HG02884 (cell line): ENCODE results near the gene COG2.
"Not testable (repeated sequence)": the region's sequence is repeated elsewhere in the genome, so short reads cannot be mapped to it uniquely, and the experiment has no call there.

Source experiments
- ATAC-seq: cut with Tn5 transposase; IDR thresholded peaks from one replicate; pipeline ENCODE4 v1.9.1; 2021; ENCODE audit warnings: mild to moderate bottlenecking, moderate library complexity; ENCODE audit not compliant: unreplicated experiment

Gene COG2

GRCh38 chr1:230669543-230669942 is 27.3 kb downstream of the COG2 start:
- no peak for ATAC-seq

DNA sequence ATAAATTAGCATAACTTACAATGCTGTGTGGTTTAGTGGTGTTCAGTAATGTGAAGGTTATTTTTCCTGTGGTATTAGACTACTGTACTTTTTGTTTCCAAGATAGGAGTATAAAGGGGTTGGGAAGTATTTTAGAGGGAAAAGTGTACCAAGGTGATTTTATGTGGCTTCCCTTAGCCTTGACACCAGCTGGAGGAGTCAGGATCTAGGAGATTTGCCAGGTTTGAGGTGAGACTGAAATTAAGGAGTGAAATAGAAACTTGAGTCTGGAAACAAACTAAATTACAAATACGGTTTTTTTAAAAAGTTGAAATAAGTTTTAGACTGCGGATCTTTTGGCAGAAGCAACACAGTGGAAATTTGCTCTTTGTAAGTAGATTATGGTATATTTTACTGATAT is 32.3 kb downstream of the COG2 start:
- no peak for ATAC-seq

DNA sequence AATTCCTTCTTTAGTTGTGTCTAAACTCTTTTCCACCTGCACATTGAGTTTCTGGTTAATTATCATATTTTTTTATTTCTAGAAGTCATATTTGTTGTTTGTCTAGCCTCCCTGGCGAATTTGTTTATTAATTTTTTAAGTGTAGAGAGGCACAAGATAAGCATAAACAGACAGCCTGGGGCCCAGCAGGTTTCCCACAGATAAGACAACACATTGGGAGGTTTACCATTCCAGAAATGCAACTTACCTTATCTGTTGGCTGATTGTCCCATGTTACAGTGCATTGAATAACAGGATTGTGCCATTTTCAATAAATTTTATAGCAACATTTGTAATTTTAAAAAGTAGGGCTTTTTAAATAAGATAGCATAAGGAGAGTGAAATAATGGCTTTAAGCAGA is 34.9 kb downstream of the COG2 start:
- no peak for ATAC-seq

DNA sequence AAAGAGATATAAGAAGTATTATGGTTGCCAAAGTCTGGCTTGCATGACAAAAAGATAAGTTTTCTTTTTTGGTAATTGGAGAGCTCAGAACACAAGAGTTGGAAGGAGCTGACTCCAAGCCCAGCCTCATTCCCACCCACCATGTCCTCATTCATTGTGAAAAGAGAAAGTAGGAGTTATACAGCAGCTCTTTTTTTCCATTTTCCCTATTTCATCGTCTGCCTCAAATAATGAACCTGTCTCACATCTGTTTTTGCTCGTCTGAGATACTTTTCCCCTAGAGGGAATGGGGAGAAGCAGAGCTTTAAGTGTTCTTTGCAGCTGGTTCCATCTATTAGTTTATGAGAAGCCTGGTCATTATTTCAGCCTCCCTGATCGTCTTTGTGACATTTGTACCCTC is 36.9 kb downstream of the COG2 start:
- no peak for ATAC-seq

- no peak for ATAC-seq
Measured at GRCh38 chr1:230679825-230680224, 37.5 kb downstream of the COG2 start.

DNA sequence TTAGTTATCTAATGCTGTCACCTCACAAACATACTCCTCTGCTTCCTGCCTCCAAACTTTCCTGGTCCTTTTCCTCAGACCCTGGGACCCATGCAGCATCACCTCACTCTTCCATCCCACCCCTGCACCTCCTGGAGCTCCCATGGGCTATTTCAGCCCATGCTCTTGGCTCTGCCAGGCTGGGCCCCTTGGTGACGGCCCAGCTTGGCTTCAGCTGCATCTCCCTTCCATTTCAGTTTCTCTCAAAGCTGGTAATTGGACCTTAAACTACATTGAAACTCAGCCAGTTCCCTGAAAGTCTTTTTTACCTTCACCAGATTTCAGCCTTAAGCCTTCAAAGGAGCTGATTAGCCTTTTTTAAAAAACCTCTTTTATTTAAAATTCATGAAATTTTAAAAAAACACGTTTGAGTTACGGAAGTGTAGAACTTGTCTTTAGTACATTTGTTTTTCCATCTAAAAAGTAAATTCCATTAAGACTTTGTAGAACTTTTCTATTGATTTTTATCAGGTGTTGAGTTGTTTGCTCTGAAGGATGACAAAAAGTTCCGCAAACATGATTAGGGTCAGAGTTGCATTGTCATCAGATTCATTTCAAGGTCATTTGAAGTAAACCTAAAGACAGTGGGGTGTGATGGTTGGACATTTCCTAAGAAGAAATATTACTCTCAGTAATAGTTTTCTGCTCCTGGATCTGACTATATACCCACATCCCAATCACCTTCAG is 38.2 kb downstream of the COG2 start:
- ATAC-seq = no peak

DNA sequence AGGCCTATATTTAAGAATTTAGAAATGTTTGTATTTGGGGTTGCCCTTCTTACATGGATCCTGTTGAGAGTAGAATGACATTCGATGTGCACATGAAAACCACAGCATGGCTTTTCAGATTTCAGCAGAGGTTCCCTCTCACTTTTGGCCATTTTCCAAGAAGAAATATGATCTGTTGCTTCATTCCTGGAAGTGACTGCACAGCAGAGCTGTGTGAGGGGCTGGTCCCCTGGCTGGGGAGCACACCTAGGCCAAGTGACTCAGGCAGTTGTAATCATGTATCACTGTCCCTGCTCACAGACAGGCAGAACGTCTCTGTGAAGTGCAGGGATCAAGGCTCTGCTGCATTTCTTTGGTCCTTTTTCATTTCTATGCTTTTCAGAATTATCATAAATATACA is 39.3 kb downstream of the COG2 start:
- no peak for ATAC-seq

- ATAC-seq = no peak
Measured at GRCh38 chr1:230682274-230682673, 40.0 kb downstream of the COG2 start.

GRCh38 chr1:230682882-230683610 is 40.8 kb downstream of the COG2 start:
- no peak for ATAC-seq

- no peak for ATAC-seq
Measured at GRCh38 chr1:230684146-230684545, 41.9 kb downstream of the COG2 start.

DNA sequence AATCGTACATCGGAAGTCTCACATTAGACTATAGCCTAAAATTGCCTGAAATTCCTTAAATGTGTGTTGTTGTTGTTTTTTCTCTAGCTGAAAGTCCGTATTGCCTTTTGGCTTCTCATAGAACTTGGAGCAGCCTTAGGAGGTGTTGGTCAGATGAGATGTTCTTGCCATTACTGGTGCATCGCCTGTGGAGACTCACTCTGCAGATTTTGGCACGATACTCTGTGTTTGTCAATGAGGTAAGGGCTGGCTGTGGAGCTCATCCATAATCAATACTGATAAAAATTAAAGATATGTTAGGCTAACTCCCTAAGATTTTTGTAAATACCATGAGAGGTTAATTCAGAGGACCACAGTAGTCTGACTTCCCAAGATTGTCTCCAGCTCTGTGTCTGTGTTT is 42.7 kb downstream of the COG2 start:
- ATAC-seq = no peak

DNA sequence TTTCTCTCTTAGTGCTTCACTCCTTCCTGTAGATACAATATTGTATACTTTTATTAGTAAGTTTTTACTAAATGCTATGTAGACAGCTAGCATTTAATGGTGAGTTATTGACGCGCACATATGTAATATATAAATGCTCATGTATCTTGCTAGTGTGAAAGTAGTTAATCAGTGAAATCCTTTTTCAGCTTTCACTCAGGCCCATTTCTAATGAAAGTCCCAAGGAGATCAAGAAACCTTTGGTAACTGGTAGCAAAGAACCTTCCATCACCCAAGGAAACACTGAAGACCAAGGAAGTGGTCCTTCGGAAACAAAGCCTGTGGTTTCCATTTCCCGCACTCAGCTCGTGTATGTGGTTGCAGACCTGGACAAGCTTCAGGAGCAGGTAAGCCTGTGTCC is 44.5 kb downstream of the COG2 start:
- no peak for ATAC-seq

DNA sequence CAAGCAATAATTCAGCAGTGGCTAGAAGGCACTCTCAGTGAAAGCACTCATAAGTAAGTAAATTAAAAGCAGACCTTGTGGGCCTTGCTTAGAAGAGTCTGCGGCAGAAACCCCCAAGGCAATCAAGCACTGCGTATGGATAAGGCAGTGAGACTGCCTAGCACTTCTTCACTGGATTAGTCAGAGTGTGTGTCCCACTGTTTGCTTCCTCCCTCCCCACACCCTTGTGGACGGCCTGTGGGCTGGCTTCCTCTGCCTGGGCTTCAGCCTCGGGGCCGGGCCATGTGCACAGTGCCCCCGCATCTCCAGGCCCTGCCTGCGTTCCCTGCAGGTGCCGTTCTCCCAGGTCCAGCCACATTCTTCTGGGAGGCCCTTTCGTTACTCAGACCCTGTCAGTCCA is 47.8 kb downstream of the COG2 start:
- ATAC-seq = no peak

DNA sequence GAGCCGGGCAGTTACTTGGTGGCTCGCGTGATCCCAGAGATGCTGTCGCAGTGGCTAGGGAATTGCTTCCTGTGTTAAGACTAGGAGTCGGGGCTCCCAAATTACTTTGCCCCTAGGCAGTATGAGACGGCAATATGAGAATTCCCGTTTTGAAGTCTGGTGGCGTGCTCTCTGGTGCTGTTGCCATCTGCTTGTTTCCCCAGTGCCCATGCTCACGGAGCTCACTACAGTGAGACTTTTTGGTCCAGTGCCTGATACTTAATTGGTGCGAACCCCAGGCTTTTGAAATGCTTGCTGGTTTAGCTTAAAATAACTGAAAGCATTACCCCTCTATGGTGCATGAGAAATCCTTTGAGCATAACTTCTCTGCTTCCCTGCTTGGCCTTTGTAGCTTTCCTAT is 49.3 kb downstream of the COG2 start:
- ATAC-seq = no peak

GRCh38 chr1:230693221-230693620 is 50.9 kb downstream of the COG2 start:
- ATAC-seq = no peak

DNA sequence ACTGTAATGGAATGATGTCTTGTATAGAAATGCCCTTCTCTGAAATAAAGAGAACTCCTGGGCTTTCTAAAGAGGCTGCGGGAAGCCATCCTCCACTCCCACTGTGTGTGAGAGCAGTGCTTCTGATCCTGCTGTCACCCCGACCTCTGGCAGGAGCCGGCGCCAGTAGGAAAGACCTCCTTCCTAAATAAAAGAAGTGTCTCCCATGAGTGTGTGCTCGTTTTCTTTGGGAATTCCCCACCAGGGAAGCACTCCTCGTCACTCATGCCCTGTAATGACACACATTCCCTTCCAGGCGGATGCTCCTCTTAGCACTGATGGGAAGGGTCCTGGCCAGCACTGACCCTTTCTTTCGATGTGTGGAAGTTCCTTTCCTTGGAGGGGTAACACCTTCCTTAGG is 51.5 kb downstream of the COG2 start:
- ATAC-seq = no peak

GRCh38 chr1:230694464-230694863 is 52.2 kb downstream of the COG2 start:
- ATAC-seq = no peak

- no peak for ATAC-seq
Measured at GRCh38 chr1:230694991-230695390, 52.7 kb downstream of the COG2 start.

GRCh38 chr1:230696218-230696617 is 53.9 kb downstream of the COG2 start:
- no peak for ATAC-seq

DNA sequence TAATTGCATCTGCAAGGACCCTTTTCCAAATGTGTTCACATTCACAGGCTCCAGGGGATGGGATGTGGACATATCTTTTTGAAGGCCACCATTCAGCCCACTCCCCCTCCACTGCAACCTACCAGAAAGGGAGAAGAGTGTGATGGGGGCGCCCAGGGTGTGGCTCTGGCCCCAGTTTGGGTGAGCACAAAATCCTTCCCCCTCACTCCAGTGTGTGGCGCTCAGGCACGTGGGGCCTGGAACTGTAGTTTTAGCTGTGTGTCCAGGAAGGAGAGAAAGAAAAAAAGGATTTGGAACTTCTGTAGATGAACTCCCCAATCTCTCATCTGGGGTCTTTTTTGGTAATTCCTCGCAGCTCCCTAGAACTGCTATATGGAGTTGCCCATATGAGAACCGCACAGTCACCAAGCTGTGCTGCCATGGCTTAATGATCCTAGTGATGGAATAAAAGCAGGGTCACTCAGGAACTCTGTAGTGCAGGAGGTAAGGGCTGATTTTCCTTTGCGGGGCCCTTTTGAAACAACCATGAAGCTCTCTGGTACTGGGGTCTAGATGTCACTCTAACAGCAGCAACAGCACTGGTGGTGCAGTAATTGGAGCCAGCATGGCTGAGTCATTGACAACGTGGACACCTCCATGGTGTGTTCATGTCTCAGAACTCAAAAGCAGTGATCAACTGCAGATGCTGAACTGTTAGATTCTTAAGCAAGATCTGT is 54.6 kb downstream of the COG2 start:
- ATAC-seq = no peak

GRCh38 chr1:230698130-230698529 is 55.8 kb downstream of the COG2 start:
- ATAC-seq = no peak

GRCh38 chr1:230698964-230699363 is 56.7 kb downstream of the COG2 start:
- ATAC-seq = not testable (repeated sequence)
